DOHH2 (cell line): ENCODE data around the gene EMSY.

Experiments used
- H3F3A ChIP-seq: fragments of 200-600 bp; sonication (generic), shearing (Covaris generic); 2 replicates; pipeline ENCODE4 v1.6.0; 2016; ENCODE audit warnings: antibody characterized with exemption, mild to moderate bottlenecking; ENCODE audit not compliant: control insufficient read depth, insufficient read depth
- H3K27ac ChIP-seq: fragments of 200-600 bp; sonication (generic); 2 replicates; pipeline ENCODE4 v1.5.1; 2014; ENCODE audit warnings: low read depth, mild to moderate bottlenecking, low read length, moderate library complexity
- H3K27me3 ChIP-seq: fragments of 200-600 bp; sonication (generic); 2 replicates; pipeline ENCODE4 v1.6.1; 2014; ENCODE audit warnings: mild to moderate bottlenecking, low read length, mixed read lengths; ENCODE audit not compliant: control insufficient read depth
- H3K36me3 ChIP-seq: fragments of 200-600 bp; sonication (generic); 2 replicates; pipeline ENCODE4 v1.6.1; 2014; ENCODE audit warnings: mild to moderate bottlenecking, low read length, moderate library complexity, mixed read lengths; ENCODE audit not compliant: control insufficient read depth
- H3K4me1 ChIP-seq: fragments of 200-600 bp; sonication (generic); 2 replicates; pipeline ENCODE4 v1.6.1; 2014; ENCODE audit warnings: mild to moderate bottlenecking, low read length, mixed read lengths; ENCODE audit not compliant: control insufficient read depth
- H3K4me2 ChIP-seq: fragments of 200-600 bp; sonication (generic); 2 replicates; pipeline ENCODE4 v1.6.0; 2014; ENCODE audit warnings: mild to moderate bottlenecking, low read length, moderate library complexity
- H3K4me3 ChIP-seq: fragments of 200-600 bp; sonication (generic); 2 replicates; pipeline ENCODE4 v1.5.1; 2014; ENCODE audit warnings: mild to moderate bottlenecking, low read length, mixed read lengths
- H3K79me2 ChIP-seq: fragments of 200-600 bp; sonication (generic); 2 replicates; pipeline ENCODE4 v1.6.1; 2014; ENCODE audit warnings: mild to moderate bottlenecking, low read length, mixed read lengths; ENCODE audit not compliant: control insufficient read depth
- H3K9me2 ChIP-seq: fragments of 200-600 bp; sonication (generic); replicated peaks from 2 replicates; pipeline ENCODE4 v1.6.1; 2014; ENCODE audit warnings: mild to moderate bottlenecking, low read length, mixed read lengths; ENCODE audit not compliant: control insufficient read depth
- H3K9me3 ChIP-seq: fragments of 200-600 bp; sonication (generic); 2 replicates; pipeline ENCODE4 v1.6.1; 2014; ENCODE audit warnings: antibody characterized with exemption, low read length, mixed read lengths; ENCODE audit not compliant: control insufficient read depth, insufficient read depth
- H4K20me1 ChIP-seq: fragments of 200-600 bp; sonication (generic); 2 replicates; pipeline ENCODE4 v1.6.0; 2014; ENCODE audit warnings: low read depth, mild to moderate bottlenecking, antibody characterized with exemption, low read length, moderate library complexity; ENCODE audit not compliant: control insufficient read depth, insufficient read depth
- EZH2phosphoT487 ChIP-seq: fragments of 200-600 bp; sonication (generic); IDR thresholded peaks from 2 replicates; pipeline ENCODE4 v1.6.1; 2017; ENCODE audit warnings: borderline replicate concordance, mild to moderate bottlenecking, antibody characterized with exemption, low read length, moderate library complexity, mixed read lengths
- TF ChIP-seq, protein P1 (sequence below): fragments of 200-600 bp; sonication (generic); IDR thresholded peaks from one replicate; pipeline ENCODE4 v1.5.1; 2014; ENCODE audit warnings: antibody characterized with exemption, mild to moderate bottlenecking, low read depth, low read length; ENCODE audit not compliant: poor library complexity, severe bottlenecking

The EMSY gene

DNA sequence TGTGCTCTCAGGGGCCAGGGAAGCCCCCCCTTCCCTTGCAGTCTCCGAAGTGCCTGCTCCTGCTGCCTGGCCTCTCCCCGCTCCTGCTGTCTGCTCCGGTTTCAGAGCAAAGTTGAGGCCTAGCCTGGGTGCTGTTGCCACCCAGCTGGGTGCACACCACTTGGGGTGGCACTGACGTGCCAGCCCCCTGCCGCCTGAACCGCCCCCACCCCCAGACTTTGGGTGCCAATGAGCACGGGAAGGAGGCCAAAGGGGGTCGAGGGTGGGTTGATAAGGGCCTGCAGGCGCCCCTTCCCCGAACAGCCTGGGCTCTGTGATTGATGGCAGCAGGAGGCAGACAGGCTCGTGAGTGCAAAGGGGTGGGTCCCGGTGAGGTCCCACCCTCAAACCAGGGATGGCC lies 48.2 kb downstream of the EMSY start:
- Histone ChIP-seq H3K4me3 (no peak overlapping the region), H3F3A (no peaks in the 10 kb centered on the region), H3K36me3 (peaks cover 18% of the 10 kb centered on the region), H3K9me2 (no peaks in the 10 kb centered on the region), H3K4me2 (no peak overlapping the region), H4K20me1 (no peaks in the 10 kb centered on the region), H3K27ac (no peak overlapping the region), H3K4me1 (no peaks in the 10 kb centered on the region), H3K79me2 (no peaks in the 10 kb centered on the region), H3K27me3 (no peaks in the 10 kb centered on the region), H3K9me3 (no peaks in the 10 kb centered on the region)
- TF ChIP-seq, protein P1, sequence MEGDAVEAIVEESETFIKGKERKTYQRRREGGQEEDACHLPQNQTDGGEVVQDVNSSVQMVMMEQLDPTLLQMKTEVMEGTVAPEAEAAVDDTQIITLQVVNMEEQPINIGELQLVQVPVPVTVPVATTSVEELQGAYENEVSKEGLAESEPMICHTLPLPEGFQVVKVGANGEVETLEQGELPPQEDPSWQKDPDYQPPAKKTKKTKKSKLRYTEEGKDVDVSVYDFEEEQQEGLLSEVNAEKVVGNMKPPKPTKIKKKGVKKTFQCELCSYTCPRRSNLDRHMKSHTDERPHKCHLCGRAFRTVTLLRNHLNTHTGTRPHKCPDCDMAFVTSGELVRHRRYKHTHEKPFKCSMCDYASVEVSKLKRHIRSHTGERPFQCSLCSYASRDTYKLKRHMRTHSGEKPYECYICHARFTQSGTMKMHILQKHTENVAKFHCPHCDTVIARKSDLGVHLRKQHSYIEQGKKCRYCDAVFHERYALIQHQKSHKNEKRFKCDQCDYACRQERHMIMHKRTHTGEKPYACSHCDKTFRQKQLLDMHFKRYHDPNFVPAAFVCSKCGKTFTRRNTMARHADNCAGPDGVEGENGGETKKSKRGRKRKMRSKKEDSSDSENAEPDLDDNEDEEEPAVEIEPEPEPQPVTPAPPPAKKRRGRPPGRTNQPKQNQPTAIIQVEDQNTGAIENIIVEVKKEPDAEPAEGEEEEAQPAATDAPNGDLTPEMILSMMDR: no peak
- no peak for TF ChIP-seq EZH2phosphoT487

DNA sequence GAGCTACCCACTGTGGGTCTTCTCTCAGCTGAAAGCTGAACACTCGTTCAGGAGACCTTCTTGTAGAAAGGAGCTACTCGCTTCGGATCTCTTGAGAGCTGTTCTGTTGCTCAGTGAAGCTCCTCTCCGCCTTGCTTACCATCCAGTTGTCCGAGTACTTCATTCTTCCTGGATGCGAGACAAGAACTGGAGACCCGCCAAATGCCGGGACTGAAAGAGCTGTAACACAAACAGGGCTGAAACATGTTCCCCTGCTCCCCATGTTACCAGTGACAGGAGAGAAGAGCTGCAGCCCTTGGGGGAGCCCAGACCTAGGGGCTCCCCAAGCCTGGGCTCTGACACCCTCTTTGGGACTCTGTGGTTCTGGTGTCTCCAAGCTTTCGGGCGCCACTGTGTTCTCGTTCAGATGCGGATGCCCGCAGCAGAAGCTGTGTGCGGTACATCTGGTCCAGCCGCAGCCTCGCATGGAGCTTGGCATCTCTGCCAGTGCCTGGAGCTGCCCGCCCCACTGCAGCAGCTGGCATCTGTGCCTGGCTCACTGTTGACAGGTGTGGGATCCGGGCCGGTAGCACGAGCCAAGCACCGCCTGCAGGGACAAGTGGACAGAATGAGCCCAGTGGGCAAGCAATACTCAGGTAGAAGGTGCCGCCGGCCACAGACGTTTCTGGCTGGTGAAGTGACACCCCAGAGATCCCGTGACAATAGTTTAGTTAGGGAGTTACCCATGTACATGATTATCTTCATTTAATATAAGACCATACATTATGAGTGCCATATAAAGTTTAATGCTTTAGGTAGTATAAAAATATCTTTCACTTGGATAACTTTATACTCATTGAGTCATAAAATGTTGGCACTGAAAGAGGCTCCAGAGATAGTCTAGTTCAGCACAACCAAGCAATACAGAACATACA lies 49.1 kb downstream of the EMSY start:
- no peaks in the 10 kb centered on the region for H4K20me1 ChIP-seq
- TF ChIP-seq, protein P1: no peak
- TF ChIP-seq EZH2phosphoT487: no peak
- no peaks in the 10 kb centered on the region for H3K9me3 ChIP-seq
- no peaks in the 10 kb centered on the region for H3K4me1 ChIP-seq
- H3K4me3 ChIP-seq: no peak overlapping the region
- H3K27ac ChIP-seq: no peak overlapping the region
- no peaks in the 10 kb centered on the region for H3K27me3 ChIP-seq
- no peaks in the 10 kb centered on the region for H3F3A ChIP-seq
- no peaks in the 10 kb centered on the region for H3K9me2 ChIP-seq
- H3K36me3 ChIP-seq: peaks cover 18% of the 10 kb centered on the region
- no peaks in the 10 kb centered on the region for H3K79me2 ChIP-seq
- no peak overlapping the region for H3K4me2 ChIP-seq

GRCh38 chr11:76495019-76495418 lies 50.2 kb downstream of the EMSY start:
- H3F3A ChIP-seq: no peaks in the 10 kb centered on the region
- no peak overlapping the region for H3K27ac ChIP-seq
- H3K4me2 ChIP-seq: no peak overlapping the region
- TF ChIP-seq EZH2phosphoT487: no peak
- H3K4me1 ChIP-seq: no peaks in the 10 kb centered on the region
- no peaks in the 10 kb centered on the region for H3K9me3 ChIP-seq
- no peaks in the 10 kb centered on the region for H3K79me2 ChIP-seq
- no peaks in the 10 kb centered on the region for H4K20me1 ChIP-seq
- H3K27me3 ChIP-seq: no peaks in the 10 kb centered on the region
- H3K9me2 ChIP-seq: no peaks in the 10 kb centered on the region
- H3K36me3 ChIP-seq: peaks cover 18% of the 10 kb centered on the region
- H3K4me3 ChIP-seq: no peak overlapping the region

DNA sequence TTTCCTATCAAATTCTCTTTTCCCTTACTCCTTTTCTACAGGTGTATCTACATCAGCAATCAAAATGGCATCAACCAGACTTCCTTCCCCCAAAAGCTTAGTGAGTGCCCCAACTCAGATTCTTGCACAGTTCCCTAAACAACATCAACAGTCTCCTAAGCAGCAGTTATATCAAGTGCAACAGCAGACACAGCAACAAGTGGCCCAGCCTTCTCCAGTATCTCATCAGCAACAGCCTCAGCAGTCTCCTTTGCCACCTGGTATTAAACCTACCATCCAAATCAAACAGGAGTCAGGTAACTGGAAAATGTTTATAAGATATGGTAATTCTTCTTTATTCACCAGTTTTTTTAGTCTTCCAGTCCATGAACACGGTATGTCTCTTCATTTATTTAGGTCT lies 51.4 kb downstream of the EMSY start:
- no peak for TF ChIP-seq EZH2phosphoT487
- TF ChIP-seq, protein P1: no peak
- H3K79me2 ChIP-seq: no peaks in the 10 kb centered on the region
- H3K9me3 ChIP-seq: no peaks in the 10 kb centered on the region
- H3K4me1 ChIP-seq: no peaks in the 10 kb centered on the region
- no peak overlapping the region for H3K4me2 ChIP-seq
- peaks cover 29% of the 10 kb centered on the region for H3K36me3 ChIP-seq
- no peaks in the 10 kb centered on the region for H3K27me3 ChIP-seq
- H3K27ac ChIP-seq: no peak overlapping the region
- no peaks in the 10 kb centered on the region for H3F3A ChIP-seq
- no peaks in the 10 kb centered on the region for H3K9me2 ChIP-seq
- H3K4me3 ChIP-seq: no peak overlapping the region
- no peaks in the 10 kb centered on the region for H4K20me1 ChIP-seq
